ENCODE measurements around the gene NETO1. TPM values are rescaled to one million over a fixed set of nuclear protein-coding genes. Genes with fewer than 3 reads are reported as not detected.
A peak's percentile ranks its signal among the peaks of the same experiment; 100 is the strongest.

Gene NETO1
- polyA plus RNA-seq, 4 donors: 0.04 to 0.06 TPM; not detected in 2

DNA sequence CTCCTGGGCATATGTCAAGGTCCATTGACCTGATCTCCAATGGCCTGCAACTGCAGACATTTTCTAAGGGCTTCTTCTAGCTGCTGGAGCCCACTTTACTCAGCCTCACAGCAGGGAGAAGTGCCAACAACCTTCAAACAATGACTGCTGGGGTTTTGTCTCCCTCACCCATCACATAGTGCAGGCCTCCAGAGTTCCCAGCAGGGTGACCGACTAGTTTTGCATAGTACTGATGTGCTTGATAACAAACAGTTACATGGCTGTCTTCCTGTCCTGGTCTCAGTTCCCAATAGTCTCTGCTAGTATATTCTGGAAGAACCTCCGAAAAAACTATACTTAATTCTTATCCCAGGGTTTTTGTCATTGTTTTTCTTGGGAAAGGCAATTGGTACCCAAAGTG is 10.4 kb upstream of the NETO1 start:
- no peak for FAIRE-seq
- WGBS, 3 donors: 54 to 69% (median 62%) methylated on average over 2 of the region's 2 CpGs
- H3K27me3 ChIP-seq (ENCODE audit: control insufficient read depth in 3 of 3, insufficient read depth in 3 of 3, low read length in 3 of 3): no peaks in the 10 kb centered on the region

GRCh38 chr18:72871091-72871490 is 3.3 kb upstream of the NETO1 start:
- FAIRE-seq: no peak
- Histone ChIP-seq H3K9me3 (ENCODE audit: control insufficient read depth in 2 of 2, insufficient read depth in 1 of 2, low read depth in 1 of 2, low read length in 1 of 2) (no peaks in the 10 kb centered on the region), H3K27ac (ENCODE audit: low read depth in 1 of 3, low read length in 2 of 3) (no peak overlapping the region), H3K27me3 (ENCODE audit: control insufficient read depth in 3 of 3, insufficient read depth in 3 of 3, low read length in 3 of 3) (peaks cover 13 to 40% (median 19%) of the 10 kb centered on the region in 3 donors), H3K4me3 (ENCODE audit: low read depth in 1 of 3, low read length in 3 of 3) (no peak overlapping the region), H3K4me1 (ENCODE audit: control insufficient read depth in 3 of 3, insufficient read depth in 2 of 3, low read depth in 1 of 3, low read length in 2 of 3) (no peaks in the 10 kb centered on the region), H3K36me3 (ENCODE audit: control insufficient read depth in 3 of 3, insufficient read depth in 2 of 3, low read depth in 1 of 3, low read length in 3 of 3) (no peaks in the 10 kb centered on the region)
- DNase-seq: no peak
- WGBS, 3 donors: 65 to 69% (median 66%) methylated on average over 5 of the region's 5 CpGs

More for the DNA sequence above, 10.4 kb upstream of the NETO1 start:
- H3K27ac ChIP-seq (ENCODE audit: low read depth in 1 of 3, low read length in 2 of 3): no peak overlapping the region
- no peak overlapping the region for H3K4me3 ChIP-seq (ENCODE audit: low read depth in 1 of 3, low read length in 3 of 3)
- no peaks in the 10 kb centered on the region for H3K36me3 ChIP-seq (ENCODE audit: control insufficient read depth in 3 of 3, insufficient read depth in 2 of 3, low read depth in 1 of 3, low read length in 3 of 3)
- no peaks in the 10 kb centered on the region for H3K4me1 ChIP-seq (ENCODE audit: control insufficient read depth in 3 of 3, insufficient read depth in 2 of 3, low read depth in 1 of 3, low read length in 2 of 3)
- no peak for DNase-seq
- H3K9me3 ChIP-seq (ENCODE audit: control insufficient read depth in 2 of 2, insufficient read depth in 1 of 2, low read depth in 1 of 2, low read length in 1 of 2): no peaks in the 10 kb centered on the region

DNA sequence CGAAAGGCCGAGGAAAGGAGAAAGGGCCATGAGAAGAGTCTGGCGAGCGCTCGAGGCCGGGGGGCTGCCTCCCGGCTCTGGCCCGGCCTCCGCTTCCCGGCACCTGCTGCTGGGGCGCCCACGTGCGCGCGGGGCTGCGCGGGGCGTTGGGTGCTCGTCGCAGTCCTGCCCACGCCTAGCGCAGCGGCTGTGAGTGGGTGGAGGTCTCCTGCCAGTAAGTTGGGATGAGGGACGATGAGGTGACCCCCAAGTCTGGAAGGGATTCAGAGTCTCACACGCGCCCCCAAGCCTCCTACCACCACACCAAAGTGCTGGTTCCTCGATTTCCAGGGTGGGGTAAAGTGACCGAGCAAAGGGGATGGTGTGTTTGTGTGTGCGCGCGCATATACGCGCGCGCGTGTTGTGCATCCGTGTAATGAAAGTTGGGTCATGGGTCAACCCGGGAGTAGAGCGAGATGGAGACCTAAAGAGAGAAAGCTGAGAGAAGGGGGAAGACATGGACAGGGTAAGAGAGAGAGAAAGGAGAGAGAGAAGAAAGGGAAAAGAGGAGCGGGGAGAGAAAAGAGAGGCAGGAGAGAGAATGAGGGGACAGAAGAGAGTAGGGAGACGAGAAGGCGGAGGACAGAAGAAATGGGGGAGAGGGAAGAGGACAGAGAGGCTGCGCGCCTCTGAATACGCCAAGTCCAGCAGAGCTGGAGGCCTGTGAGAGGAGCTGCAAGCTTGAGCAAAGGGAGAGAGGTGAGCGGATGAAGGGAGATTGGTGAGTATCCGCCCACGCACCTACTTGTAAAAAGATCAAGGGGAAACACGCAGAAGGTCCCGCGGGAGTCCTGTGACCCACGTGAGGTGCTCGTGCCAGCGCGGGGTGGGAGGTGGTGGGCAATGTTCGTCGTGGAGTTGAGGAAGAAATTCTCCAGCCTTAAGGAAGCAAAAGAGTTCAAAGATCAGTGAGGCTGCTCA is 1.7 kb upstream of the NETO1 start:
- no peak for FAIRE-seq
- H3K4me3 ChIP-seq (ENCODE audit: low read depth in 1 of 3, low read length in 3 of 3): no peak overlapping the region

GRCh38 chr18:72868585-72869225 is 918 bp upstream of the NETO1 start:
- H3K27me3 ChIP-seq (ENCODE audit: control insufficient read depth in 3 of 3, insufficient read depth in 3 of 3, low read length in 3 of 3): peaks cover 13 to 47% (median 23%) of the 10 kb centered on the region in 3 donors
- H3K36me3 ChIP-seq (ENCODE audit: control insufficient read depth in 3 of 3, insufficient read depth in 2 of 3, low read depth in 1 of 3, low read length in 3 of 3): no peaks in the 10 kb centered on the region
- no peak overlapping the region for H3K27ac ChIP-seq (ENCODE audit: low read depth in 1 of 3, low read length in 2 of 3)
- DNase-seq (peak in 1 of 2 donors; percentile 1), FAIRE-seq (no peak)
- H3K4me1 ChIP-seq (ENCODE audit: control insufficient read depth in 3 of 3, insufficient read depth in 2 of 3, low read depth in 1 of 3, low read length in 2 of 3): no peaks in the 10 kb centered on the region
- WGBS, 3 donors: 2 to 11% (median 10%) methylated on average over 54 to 62 of the region's 62 CpGs
- H3K4me3 ChIP-seq (ENCODE audit: low read depth in 1 of 3, low read length in 3 of 3): peak overlapping the region in 1 of 3 donors; percentile 10
- no peaks in the 10 kb centered on the region for H3K9me3 ChIP-seq (ENCODE audit: control insufficient read depth in 2 of 2, insufficient read depth in 1 of 2, low read depth in 1 of 2, low read length in 1 of 2)

More for the DNA sequence above, 1.7 kb upstream of the NETO1 start:
- no peaks in the 10 kb centered on the region for H3K4me1 ChIP-seq (ENCODE audit: control insufficient read depth in 3 of 3, insufficient read depth in 2 of 3, low read depth in 1 of 3, low read length in 2 of 3)
- peaks cover 13 to 47% (median 21%) of the 10 kb centered on the region in 3 donors for H3K27me3 ChIP-seq (ENCODE audit: control insufficient read depth in 3 of 3, insufficient read depth in 3 of 3, low read length in 3 of 3)
- DNase-seq: peak in 1 of 2 donors; percentile 3
- no peaks in the 10 kb centered on the region for H3K9me3 ChIP-seq (ENCODE audit: control insufficient read depth in 2 of 2, insufficient read depth in 1 of 2, low read depth in 1 of 2, low read length in 1 of 2)
- no peaks in the 10 kb centered on the region for H3K36me3 ChIP-seq (ENCODE audit: control insufficient read depth in 3 of 3, insufficient read depth in 2 of 3, low read depth in 1 of 3, low read length in 3 of 3)
- WGBS, 3 donors: 6 to 25% (median 19%) methylated on average over 49 to 57 of the region's 57 CpGs
- H3K27ac ChIP-seq (ENCODE audit: low read depth in 1 of 3, low read length in 2 of 3): no peak overlapping the region

GRCh38 chr18:72866901-72867745 is 664 bp downstream of the NETO1 start:
- Histone ChIP-seq H3K27me3 (ENCODE audit: control insufficient read depth in 3 of 3, insufficient read depth in 3 of 3, low read length in 3 of 3) (peaks cover 13 to 47% (median 23%) of the 10 kb centered on the region in 3 donors), H3K36me3 (ENCODE audit: control insufficient read depth in 3 of 3, insufficient read depth in 2 of 3, low read depth in 1 of 3, low read length in 3 of 3) (no peaks in the 10 kb centered on the region), H3K9me3 (ENCODE audit: control insufficient read depth in 2 of 2, insufficient read depth in 1 of 2, low read depth in 1 of 2, low read length in 1 of 2) (no peaks in the 10 kb centered on the region), H3K4me1 (ENCODE audit: control insufficient read depth in 3 of 3, insufficient read depth in 2 of 3, low read depth in 1 of 3, low read length in 2 of 3) (no peaks in the 10 kb centered on the region), H3K27ac (ENCODE audit: low read depth in 1 of 3, low read length in 2 of 3) (no peak overlapping the region), H3K4me3 (ENCODE audit: low read depth in 1 of 3, low read length in 3 of 3) (peak overlapping the region in 1 of 3 donors; percentile 14)
- peak in 1 of 2 donors; percentile 3 for DNase-seq
- no peak for FAIRE-seq
- 3 to 13% (median 12%) methylated on average over 88 to 102 of the region's 102 CpGs for WGBS, 3 donors

GRCh38 chr18:72866442-72866900 is 1.3 kb downstream of the NETO1 start:
- WGBS, 3 donors: 7 to 19% (median 17%) methylated on average over 18 of the region's 18 CpGs
- Histone ChIP-seq H3K9me3 (ENCODE audit: control insufficient read depth in 2 of 2, insufficient read depth in 1 of 2, low read depth in 1 of 2, low read length in 1 of 2) (no peaks in the 10 kb centered on the region), H3K27ac (ENCODE audit: low read depth in 1 of 3, low read length in 2 of 3) (no peak overlapping the region), H3K4me1 (ENCODE audit: control insufficient read depth in 3 of 3, insufficient read depth in 2 of 3, low read depth in 1 of 3, low read length in 2 of 3) (no peaks in the 10 kb centered on the region), H3K36me3 (ENCODE audit: control insufficient read depth in 3 of 3, insufficient read depth in 2 of 3, low read depth in 1 of 3, low read length in 3 of 3) (no peaks in the 10 kb centered on the region), H3K4me3 (ENCODE audit: low read depth in 1 of 3, low read length in 3 of 3) (peak overlapping the region in 1 of 3 donors; percentile 14), H3K27me3 (ENCODE audit: control insufficient read depth in 3 of 3, insufficient read depth in 3 of 3, low read length in 3 of 3) (peaks cover 13 to 47% (median 23%) of the 10 kb centered on the region in 3 donors)
- DNase-seq (no peak), FAIRE-seq (no peak)

DNA sequence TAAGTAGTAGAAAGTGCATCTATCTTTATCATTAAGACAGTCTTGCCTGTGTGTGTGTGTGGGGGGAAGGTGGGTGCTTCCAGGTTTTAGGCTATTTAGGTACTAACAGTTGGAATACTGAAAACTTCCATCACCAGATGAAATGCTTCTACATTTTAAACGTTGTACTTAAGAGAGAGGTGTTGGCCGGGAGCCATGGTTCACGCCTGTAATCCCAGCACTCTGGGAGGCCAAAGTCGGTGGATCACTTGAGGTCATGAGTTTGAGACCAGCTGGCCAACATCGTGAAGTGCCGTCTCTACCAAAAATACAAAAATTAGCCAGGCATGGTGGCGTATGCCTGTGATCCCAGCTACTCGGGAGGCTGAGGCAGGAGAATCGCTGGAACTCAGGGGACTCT is 4.0 kb downstream of the NETO1 start:
- DNase-seq: no peak

DNA sequence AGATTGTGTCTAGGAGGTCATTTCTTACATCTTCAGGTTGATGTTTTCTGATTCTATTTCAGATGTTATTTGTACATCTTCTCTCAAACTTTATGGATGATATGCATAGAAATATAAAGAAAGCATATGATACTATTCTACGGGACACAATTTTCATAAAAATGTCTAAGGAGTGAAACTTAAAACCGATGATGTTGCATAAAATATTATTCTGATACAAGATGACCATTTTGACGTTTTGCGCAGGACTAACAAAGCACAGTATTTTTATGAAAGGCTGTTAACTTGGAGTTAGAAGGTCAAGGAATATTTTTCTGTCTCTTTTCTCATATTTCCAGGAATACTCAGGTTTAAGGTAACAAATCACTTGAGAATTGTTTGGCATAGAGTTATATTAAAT is 8.7 kb downstream of the NETO1 start:
- Histone ChIP-seq H3K4me1 (ENCODE audit: control insufficient read depth in 3 of 3, insufficient read depth in 2 of 3, low read depth in 1 of 3, low read length in 2 of 3) (no peaks in the 10 kb centered on the region), H3K4me3 (ENCODE audit: low read depth in 1 of 3, low read length in 3 of 3) (no peak overlapping the region), H3K27me3 (ENCODE audit: control insufficient read depth in 3 of 3, insufficient read depth in 3 of 3, low read length in 3 of 3) (peaks cover 0 to 3% (median 0%) of the 10 kb centered on the region in 3 donors), H3K9me3 (ENCODE audit: control insufficient read depth in 2 of 2, insufficient read depth in 1 of 2, low read depth in 1 of 2, low read length in 1 of 2) (no peaks in the 10 kb centered on the region), H3K27ac (ENCODE audit: low read depth in 1 of 3, low read length in 2 of 3) (no peak overlapping the region), H3K36me3 (ENCODE audit: control insufficient read depth in 3 of 3, insufficient read depth in 2 of 3, low read depth in 1 of 3, low read length in 3 of 3) (no peaks in the 10 kb centered on the region)
- 73 to 88% (median 85%) methylated on average over 4 of the region's 4 CpGs for WGBS, 3 donors
- DNase-seq (no peak), FAIRE-seq (no peak)

More for the DNA sequence above, 4.0 kb downstream of the NETO1 start:
- H3K9me3 ChIP-seq (ENCODE audit: control insufficient read depth in 2 of 2, insufficient read depth in 1 of 2, low read depth in 1 of 2, low read length in 1 of 2): no peaks in the 10 kb centered on the region
- FAIRE-seq: no peak
- H3K27me3 ChIP-seq (ENCODE audit: control insufficient read depth in 3 of 3, insufficient read depth in 3 of 3, low read length in 3 of 3): peaks cover 10 to 26% (median 16%) of the 10 kb centered on the region in 3 donors
- no peaks in the 10 kb centered on the region for H3K4me1 ChIP-seq (ENCODE audit: control insufficient read depth in 3 of 3, insufficient read depth in 2 of 3, low read depth in 1 of 3, low read length in 2 of 3)
- H3K27ac ChIP-seq (ENCODE audit: low read depth in 1 of 3, low read length in 2 of 3): no peak overlapping the region
- WGBS, 3 donors: 82 to 88% (median 84%) methylated on average over 9 of the region's 9 CpGs
- H3K4me3 ChIP-seq (ENCODE audit: low read depth in 1 of 3, low read length in 3 of 3): no peak overlapping the region
- no peaks in the 10 kb centered on the region for H3K36me3 ChIP-seq (ENCODE audit: control insufficient read depth in 3 of 3, insufficient read depth in 2 of 3, low read depth in 1 of 3, low read length in 3 of 3)
